DOHH2 (cell line): ENCODE results near the gene SLC15A1.

Experiments used
- EZH2phosphoT487 ChIP-seq: fragments of 200-600 bp; sonication (generic); IDR thresholded peaks from 2 replicates; pipeline ENCODE4 v1.6.1; 2017; ENCODE audit warnings: borderline replicate concordance, mild to moderate bottlenecking, antibody characterized with exemption, low read length, moderate library complexity, mixed read lengths
- TF ChIP-seq, protein P1 (sequence below): fragments of 200-600 bp; sonication (generic); IDR thresholded peaks from one replicate; pipeline ENCODE4 v1.5.1; 2014; ENCODE audit warnings: antibody characterized with exemption, mild to moderate bottlenecking, low read depth, low read length; ENCODE audit not compliant: poor library complexity, severe bottlenecking

DNA sequence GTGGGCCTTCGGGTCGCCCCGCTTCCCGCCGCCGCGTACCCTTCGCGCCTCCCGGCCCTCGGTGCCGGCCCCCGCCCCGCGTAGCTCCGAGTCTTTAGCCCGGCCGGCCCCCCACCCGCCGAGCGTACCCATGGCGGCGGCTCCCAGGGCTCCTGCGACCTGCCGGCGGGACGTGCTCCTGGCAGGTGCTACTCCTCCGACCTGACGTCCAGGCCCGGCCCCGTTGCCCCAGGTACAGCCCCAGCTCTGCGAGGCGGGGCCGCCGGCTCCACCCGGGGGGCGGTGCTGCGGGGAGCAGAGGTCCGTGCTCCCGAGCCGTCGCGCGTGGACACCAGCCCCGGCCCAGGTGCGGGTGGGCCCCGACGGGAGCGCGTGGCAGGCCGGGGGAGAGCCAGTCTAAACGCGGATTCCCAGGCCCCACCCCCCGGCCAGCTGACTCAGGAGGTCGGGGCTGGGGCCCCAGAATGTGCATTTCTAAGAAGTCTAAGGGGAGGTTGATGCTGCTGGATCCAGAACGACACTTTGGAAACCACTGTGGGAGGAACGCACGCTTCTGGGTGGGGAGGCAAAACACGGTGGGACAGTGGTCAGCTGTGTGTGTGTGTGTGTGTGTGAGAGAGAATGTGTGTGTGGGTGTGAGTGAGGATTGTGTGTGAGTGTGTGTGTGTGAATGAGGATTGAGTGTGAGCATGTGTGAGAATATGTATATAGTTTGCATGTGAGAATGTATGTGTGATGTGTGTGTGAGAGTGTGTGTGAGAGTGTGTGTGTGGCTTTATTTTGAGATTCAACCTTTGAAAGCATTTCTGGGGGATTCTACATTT is at the start of gene SLC15A1:
- TF ChIP-seq, protein P1, sequence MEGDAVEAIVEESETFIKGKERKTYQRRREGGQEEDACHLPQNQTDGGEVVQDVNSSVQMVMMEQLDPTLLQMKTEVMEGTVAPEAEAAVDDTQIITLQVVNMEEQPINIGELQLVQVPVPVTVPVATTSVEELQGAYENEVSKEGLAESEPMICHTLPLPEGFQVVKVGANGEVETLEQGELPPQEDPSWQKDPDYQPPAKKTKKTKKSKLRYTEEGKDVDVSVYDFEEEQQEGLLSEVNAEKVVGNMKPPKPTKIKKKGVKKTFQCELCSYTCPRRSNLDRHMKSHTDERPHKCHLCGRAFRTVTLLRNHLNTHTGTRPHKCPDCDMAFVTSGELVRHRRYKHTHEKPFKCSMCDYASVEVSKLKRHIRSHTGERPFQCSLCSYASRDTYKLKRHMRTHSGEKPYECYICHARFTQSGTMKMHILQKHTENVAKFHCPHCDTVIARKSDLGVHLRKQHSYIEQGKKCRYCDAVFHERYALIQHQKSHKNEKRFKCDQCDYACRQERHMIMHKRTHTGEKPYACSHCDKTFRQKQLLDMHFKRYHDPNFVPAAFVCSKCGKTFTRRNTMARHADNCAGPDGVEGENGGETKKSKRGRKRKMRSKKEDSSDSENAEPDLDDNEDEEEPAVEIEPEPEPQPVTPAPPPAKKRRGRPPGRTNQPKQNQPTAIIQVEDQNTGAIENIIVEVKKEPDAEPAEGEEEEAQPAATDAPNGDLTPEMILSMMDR, result no peak
- no peak for TF ChIP-seq EZH2phosphoT487
